ENCODE measurements around the gene RUFY4.
"Not testable (repeated sequence)": the region's sequence is repeated elsewhere in the genome, so short reads cannot be mapped to it uniquely, and the experiment has no call there.

The RUFY4 gene

GRCh38 chr2:218031261-218031660, 37.8 kb upstream of the RUFY4 start:
- DNase-seq (ENCODE audit: low read depth in 2 of 2): no peak

- DNase-seq (ENCODE audit: low read depth in 2 of 2): no peak
Measured at GRCh38 chr2:218031771-218032257, 37.2 kb upstream of the RUFY4 start.

GRCh38 chr2:218032336-218033171, 36.5 kb upstream of the RUFY4 start:
- DNase-seq (ENCODE audit: low read depth in 2 of 2): no peak

GRCh38 chr2:218033208-218033589, 35.9 kb upstream of the RUFY4 start:
- no peak for DNase-seq (ENCODE audit: low read depth in 2 of 2)

GRCh38 chr2:218033590-218034496, 35.2 kb upstream of the RUFY4 start:
- DNase-seq (ENCODE audit: low read depth in 2 of 2): no peak

GRCh38 chr2:218034497-218035213, 34.4 kb upstream of the RUFY4 start:
- DNase-seq (ENCODE audit: low read depth in 2 of 2): peak; percentile 48 to 50

GRCh38 chr2:218035463-218036100, 33.5 kb upstream of the RUFY4 start:
- no peak for DNase-seq (ENCODE audit: low read depth in 2 of 2)

GRCh38 chr2:218036371-218036770, 32.7 kb upstream of the RUFY4 start:
- no peak for DNase-seq (ENCODE audit: low read depth in 2 of 2)

- no peak for DNase-seq (ENCODE audit: low read depth in 2 of 2)
Measured at GRCh38 chr2:218039171-218039570, 29.9 kb upstream of the RUFY4 start.

- no peak for DNase-seq (ENCODE audit: low read depth in 2 of 2)
Measured at GRCh38 chr2:218040883-218041282, 28.2 kb upstream of the RUFY4 start.

GRCh38 chr2:218041302-218042168, 27.5 kb upstream of the RUFY4 start:
- DNase-seq (ENCODE audit: low read depth in 2 of 2): no peak

- DNase-seq (ENCODE audit: low read depth in 2 of 2): no peak
Measured at GRCh38 chr2:218043100-218043499, 26.0 kb upstream of the RUFY4 start.

- DNase-seq (ENCODE audit: low read depth in 2 of 2): no peak
Measured at GRCh38 chr2:218043701-218044109, 25.3 kb upstream of the RUFY4 start.

- DNase-seq (ENCODE audit: low read depth in 2 of 2): not testable (repeated sequence)
Measured at GRCh38 chr2:218044599-218044998, 24.5 kb upstream of the RUFY4 start.

- no peak for DNase-seq (ENCODE audit: low read depth in 2 of 2)
Measured at GRCh38 chr2:218046238-218046637, 22.8 kb upstream of the RUFY4 start.

- no peak for DNase-seq (ENCODE audit: low read depth in 2 of 2)
Measured at GRCh38 chr2:218047536-218048225, 21.4 kb upstream of the RUFY4 start.

GRCh38 chr2:218051903-218052302, 17.1 kb upstream of the RUFY4 start:
- no peak for DNase-seq (ENCODE audit: low read depth in 2 of 2)

GRCh38 chr2:218059289-218059688, 9.8 kb upstream of the RUFY4 start:
- DNase-seq (ENCODE audit: low read depth in 2 of 2): no peak

- DNase-seq (ENCODE audit: low read depth in 2 of 2): no peak
Measured at GRCh38 chr2:218060118-218060517, 8.9 kb upstream of the RUFY4 start.
